ENCODE data around the gene AUTS2. TPM values are rescaled to one million over a fixed set of nuclear protein-coding genes. Genes with fewer than 3 reads are reported as not detected.

The AUTS2 gene
- polyA plus RNA-seq, 1 experiment = 0.54 TPM

DNA sequence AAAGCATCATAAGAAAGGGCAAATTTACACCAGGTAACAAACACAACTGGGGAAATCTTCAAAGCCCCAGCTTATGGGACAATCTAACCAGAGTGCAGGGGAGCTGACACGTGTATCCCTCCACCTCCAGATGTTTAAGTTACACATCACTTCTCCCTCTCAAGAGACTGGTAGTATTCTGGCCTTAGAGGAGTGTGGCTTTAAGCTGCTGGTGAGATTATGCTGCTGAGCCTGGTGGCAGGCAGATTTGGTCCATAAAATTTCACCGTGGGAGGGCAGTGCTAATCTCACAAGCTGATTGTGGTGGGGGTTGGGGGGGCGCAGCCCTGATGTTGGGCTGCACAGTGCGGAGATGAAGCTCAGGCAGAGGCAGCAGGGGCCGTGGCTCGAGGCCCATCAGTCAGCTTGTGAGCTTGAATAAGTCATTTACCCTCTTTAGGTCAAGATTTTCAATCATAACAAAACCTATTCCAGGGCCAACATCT is 1102.7 kb downstream of the AUTS2 start:
- CTCF ChIA-PET = no interaction called here
- no peaks in the 10 kb centered on the region for H3K27me3 ChIP-seq (ENCODE audit: control insufficient read depth, insufficient read depth, low read length)
- H3K4me3 ChIP-seq (ENCODE audit: low read depth, low read length) = no peak overlapping the region
- POLR2A ChIA-PET = no interaction called here
- H3K36me3 ChIP-seq (ENCODE audit: control insufficient read depth, insufficient read depth, low read length) = no peaks in the 10 kb centered on the region
- TF ChIP-seq CTCF (IDR thresholded peaks at IDR 0.05; ENCODE audit: insufficient read depth, low read depth, low read length) = no peak
- DNase-seq (ENCODE audit: low read depth) = no peak

DNA sequence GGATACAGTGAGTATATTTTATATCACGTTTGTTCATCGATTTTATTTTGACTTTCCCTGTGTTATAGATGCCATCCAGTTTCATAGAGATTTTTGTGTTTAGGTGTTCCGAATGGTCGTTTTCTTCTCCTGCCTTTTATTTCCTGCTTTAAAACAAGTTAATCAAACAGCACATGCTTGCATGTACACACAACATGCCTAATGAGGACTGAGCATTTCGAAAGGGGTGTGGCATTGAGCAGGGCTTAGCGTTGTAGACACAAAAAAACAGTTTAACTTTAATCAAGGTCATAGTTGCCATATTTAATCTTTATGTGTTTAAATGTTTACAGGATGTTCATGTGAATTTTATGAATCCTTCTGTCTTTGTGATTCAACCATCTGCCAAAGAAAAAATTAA is 1103.2 kb downstream of the AUTS2 start:
- no peaks in the 10 kb centered on the region for H3K27me3 ChIP-seq (ENCODE audit: control insufficient read depth, insufficient read depth, low read length)
- TF ChIP-seq CTCF (IDR thresholded peaks at IDR 0.05; ENCODE audit: insufficient read depth, low read depth, low read length) = no peak
- no peak overlapping the region for H3K4me3 ChIP-seq (ENCODE audit: low read depth, low read length)
- no peak for DNase-seq (ENCODE audit: low read depth)
- no peaks in the 10 kb centered on the region for H3K36me3 ChIP-seq (ENCODE audit: control insufficient read depth, insufficient read depth, low read length)
- ChIA-PET CTCF (no interaction called here), POLR2A (no interaction called here)

DNA sequence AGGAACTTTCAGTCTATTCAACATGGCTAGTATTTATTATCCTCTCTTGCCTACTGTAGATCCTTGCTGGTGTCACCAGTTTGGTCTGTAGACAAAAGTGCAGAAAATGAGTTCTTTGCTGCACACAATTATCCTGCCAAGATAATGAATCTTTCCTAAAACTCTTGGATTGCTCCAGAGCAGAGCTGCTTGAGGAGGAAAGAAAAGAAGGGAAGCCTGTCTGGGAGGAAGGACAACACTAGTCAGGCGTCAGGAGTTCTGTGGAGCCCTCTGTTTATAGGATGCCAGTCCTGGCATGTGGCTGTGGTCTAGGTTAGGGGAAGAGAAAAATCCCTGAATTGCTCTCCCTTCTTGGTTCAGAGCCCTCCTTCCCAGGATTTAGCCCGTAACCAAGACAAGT is 1103.7 kb downstream of the AUTS2 start:
- H3K27me3 ChIP-seq (ENCODE audit: control insufficient read depth, insufficient read depth, low read length) = no peaks in the 10 kb centered on the region
- CTCF ChIA-PET = no interaction called here
- POLR2A ChIA-PET = no interaction called here
- H3K36me3 ChIP-seq (ENCODE audit: control insufficient read depth, insufficient read depth, low read length) = no peaks in the 10 kb centered on the region
- no peak for TF ChIP-seq CTCF (IDR thresholded peaks at IDR 0.05; ENCODE audit: insufficient read depth, low read depth, low read length)
- H3K4me3 ChIP-seq (ENCODE audit: low read depth, low read length) = no peak overlapping the region
- no peak for DNase-seq (ENCODE audit: low read depth)

DNA sequence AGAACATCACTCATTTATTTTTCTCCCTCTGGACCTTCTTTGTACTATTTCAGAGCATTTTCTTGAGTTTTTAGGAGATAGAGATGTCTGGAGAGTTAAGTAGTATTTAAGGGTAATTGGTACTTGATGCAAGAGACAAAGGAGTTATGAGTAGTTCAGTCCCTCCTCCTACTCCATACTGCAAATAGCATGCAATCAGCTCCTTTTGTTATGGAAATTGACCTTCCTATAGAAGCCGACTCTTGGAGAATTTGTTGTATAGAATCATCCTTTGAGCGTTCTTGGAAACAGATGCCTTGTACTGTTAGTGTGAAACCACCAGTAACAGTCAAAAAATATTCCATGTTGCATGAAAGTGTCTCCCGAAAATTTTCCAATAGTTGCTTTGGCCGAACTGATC is 1105.5 kb downstream of the AUTS2 start:
- no peak for DNase-seq (ENCODE audit: low read depth)
- CTCF ChIA-PET = interaction anchor here (0.6 kb wide), 1 partner anchor 10 kb away, joined by 3 read pairs; no protein-coding TSS in a partner anchor
- H3K36me3 ChIP-seq (ENCODE audit: control insufficient read depth, insufficient read depth, low read length) = no peaks in the 10 kb centered on the region
- POLR2A ChIA-PET = no interaction called here
- TF ChIP-seq CTCF (IDR thresholded peaks at IDR 0.05; ENCODE audit: insufficient read depth, low read depth, low read length) = no peak
- H3K27me3 ChIP-seq (ENCODE audit: control insufficient read depth, insufficient read depth, low read length) = no peaks in the 10 kb centered on the region
- H3K4me3 ChIP-seq (ENCODE audit: low read depth, low read length) = no peak overlapping the region

DNA sequence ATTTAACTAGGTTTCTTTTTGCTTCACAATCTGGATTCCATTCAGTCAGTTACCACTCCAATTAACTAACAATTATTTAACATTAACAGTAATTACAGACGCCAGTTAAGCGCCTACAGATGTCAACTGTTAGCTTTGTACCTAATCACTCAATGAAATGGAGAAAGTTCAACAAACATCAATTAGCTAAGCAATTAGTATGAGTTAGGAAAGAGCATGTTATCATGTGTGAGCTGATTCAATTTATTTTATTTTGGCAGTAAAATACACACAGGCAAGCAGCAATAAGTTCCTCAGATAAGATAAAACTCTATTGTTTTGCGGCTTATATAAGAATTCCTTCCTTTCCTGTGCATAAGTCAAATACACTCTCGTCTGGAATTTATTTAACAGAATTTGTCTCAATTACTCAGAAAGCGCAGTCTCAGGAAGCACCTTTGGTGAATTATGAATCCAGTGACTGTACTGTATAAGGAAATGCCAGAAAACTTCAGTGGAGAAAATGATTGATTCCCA is 1106.6 kb downstream of the AUTS2 start:
- H3K36me3 ChIP-seq (ENCODE audit: control insufficient read depth, insufficient read depth, low read length) = no peaks in the 10 kb centered on the region
- CTCF ChIA-PET = no interaction called here
- TF ChIP-seq CTCF (IDR thresholded peaks at IDR 0.05; ENCODE audit: insufficient read depth, low read depth, low read length) = no peak
- POLR2A ChIA-PET = no interaction called here
- H3K27me3 ChIP-seq (ENCODE audit: control insufficient read depth, insufficient read depth, low read length) = no peaks in the 10 kb centered on the region
- H3K4me3 ChIP-seq (ENCODE audit: low read depth, low read length) = no peak overlapping the region
- DNase-seq (ENCODE audit: low read depth) = no peak

All from BJ (cell line).